Activated CD4-positive, alpha-beta T cell treated with anti-CD3 and anti-CD28 coated beads for 48 hours (primary cell): ENCODE measurements around the gene RPL12.
A peak's percentile ranks its signal among the peaks of the same experiment; 100 is the strongest.

Source experiments
- DNase-seq: peaks from one replicate; pipeline ENCODE4 v3.0.0-alpha.2; 2020

RPL12 gene

DNA sequence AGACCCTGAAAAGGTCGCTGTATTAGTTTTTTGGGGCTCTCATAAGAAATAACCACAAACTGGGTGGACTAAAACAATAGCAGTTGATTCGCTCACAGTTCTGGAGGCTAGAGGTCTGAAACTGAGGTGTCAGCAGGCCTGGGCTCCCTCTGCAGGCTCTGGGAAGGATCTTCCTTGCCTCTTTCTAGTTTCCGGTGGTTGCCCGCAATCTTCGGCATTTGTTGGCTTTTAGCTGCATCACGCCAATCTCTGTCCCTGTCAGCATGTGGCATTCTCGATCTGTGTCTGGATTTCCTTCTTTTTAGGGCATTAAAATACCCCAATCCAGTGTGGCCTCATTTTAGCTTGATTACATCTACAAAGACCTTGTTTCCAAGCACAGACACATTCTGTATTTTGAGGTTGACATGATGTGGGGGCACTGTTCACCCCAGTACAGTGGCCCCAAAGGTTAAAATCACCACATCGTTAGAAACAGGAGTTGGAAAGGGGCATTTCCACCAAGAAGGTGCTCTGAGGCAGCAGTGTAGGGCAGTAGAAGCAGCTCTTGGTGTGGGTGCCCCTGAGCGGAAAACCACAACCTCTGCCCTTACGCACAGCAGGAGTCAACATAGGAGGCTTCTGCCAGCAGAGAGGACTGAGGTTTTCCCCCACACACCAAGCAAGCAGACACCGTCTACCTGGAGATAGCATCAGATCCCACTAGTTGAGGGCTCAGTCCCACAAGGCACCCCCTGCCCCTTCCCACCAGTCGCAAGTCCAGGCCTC, 13.5 kb downstream of the RPL12 start:
- no peak for DNase-seq

DNA sequence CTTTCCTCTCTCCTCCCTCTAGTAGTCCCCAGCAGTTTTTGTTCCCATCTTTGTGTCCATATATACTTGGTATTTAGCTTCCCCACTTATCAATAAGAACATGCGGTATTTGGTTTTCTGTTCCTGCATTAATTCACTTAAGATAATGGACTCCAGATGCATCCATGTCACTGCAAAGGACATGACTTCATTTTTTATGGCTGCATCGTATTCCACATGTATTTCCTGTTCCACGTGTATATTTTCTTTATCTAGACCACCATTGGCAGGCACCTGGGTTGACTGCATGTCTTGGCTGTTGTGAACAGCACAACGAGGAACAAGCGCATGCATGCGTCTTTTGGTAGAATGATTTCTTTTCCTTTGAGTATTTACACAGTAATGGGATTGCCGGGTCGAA, 20.8 kb downstream of the RPL12 start:
- no peak for DNase-seq

DNA sequence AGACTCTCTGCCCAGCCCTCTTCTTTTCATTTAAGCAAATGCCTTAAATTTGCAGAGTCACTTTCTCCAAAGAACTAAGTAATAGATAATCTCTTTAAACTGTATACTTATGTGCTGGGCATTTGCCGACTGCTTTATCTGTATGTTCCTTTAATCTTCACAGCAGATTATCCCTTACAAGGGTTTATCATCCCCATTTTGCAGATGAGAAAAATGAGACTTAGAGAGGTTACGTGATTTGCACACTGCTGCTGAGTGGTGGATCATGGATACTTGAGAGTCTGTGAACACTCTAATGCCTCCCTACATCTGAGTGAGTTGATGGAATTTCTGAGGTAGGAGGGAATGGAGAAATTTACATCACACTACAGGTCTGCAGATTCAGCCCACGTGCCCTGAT, 22.9 kb downstream of the RPL12 start:
- DNase-seq = no peak

- DNase-seq = peak; percentile 71
Observed at GRCh38 chr9:127426756-127427155, 24.4 kb downstream of the RPL12 start.

GRCh38 chr9:127424676-127424999, 26.6 kb downstream of the RPL12 start:
- DNase-seq = peak; percentile 54

- peak; percentile 95 for DNase-seq
Observed at GRCh38 chr9:127423934-127424675, 27.1 kb downstream of the RPL12 start, which contains the start of gene ZNF79. ZNF79 (plus strand) TSS chr9:127424382; CDS start chr9:127424788, 406 bp downstream.

GRCh38 chr9:127423476-127423933, 27.7 kb downstream of the RPL12 start:
- no peak for DNase-seq

DNA sequence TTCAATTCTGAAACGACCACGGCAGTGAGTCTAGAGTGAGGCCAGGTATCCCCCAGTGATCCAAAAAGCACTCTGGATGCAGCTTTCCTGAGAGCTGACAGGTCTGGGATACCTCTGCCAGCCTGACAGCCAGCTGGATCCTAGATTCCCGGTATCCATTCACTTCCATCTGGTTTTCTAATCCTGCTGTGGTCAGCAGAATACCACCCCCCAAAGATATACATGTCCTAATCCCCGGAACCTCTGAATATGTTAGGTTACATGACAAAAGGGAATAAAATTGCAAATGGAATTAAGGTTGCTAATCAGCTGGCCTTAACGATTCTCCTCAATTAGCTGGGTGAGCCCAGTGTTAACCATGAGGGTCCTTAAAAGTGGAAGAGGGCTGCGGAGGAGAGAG, 28.4 kb downstream of the RPL12 start:
- DNase-seq = no peak

DNA sequence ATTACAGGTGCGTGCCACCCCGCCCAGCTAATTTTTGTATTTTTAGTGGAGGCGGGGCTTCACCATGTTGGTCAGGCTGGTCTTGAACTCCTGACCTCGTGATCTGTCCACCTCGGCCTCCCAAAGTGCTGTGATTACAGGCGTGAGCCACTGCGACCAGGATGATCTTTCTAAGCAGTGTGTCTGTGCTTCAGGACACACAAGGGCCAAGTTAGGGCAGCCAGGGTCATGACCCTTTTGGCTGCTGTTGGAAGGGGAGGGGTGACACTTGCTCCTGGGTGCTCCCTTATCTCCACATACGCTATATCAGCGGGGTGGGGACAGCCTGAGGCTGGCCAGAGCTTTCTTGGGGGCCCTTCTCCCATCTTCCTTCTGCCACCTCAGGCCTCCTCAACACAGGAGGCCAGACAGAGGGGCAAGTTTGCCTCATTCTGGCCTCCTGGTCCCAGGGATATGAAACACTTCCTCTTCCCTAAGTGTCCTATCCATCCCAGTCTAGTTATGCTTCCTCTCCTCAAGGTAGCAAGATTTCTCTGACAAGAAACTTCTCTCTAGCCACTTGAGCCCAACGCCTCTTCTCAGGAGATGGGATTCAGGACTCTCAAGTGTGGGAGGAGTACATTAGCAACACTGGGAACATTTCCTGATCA, 28.9 kb downstream of the RPL12 start:
- no peak for DNase-seq

- DNase-seq = no peak
Observed at GRCh38 chr9:127421057-127421456, 30.1 kb downstream of the RPL12 start.

DNA sequence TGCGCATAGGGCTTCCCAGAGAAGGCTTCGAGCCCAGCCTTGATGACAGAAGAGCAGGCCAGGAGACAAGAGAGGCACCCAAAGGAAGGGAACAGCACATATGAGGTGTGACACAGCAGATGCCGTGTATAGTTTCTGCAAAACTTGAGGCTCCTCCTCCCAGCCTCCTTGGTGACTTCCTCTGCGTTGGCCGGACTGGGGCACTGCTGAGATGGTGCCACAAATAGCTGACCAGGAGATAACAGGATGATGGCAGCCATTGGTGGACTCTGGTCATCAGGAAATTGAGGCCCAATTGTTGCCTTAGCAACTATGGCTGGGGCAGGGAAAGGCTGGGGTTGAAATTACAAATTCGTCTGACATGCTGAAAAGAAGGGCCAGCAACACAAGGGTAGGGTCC, 31.9 kb downstream of the RPL12 start:
- DNase-seq = no peak

GRCh38 chr9:127418037-127418471, 33.2 kb downstream of the RPL12 start:
- peak; percentile 65 for DNase-seq

- DNase-seq = no peak
Observed at GRCh38 chr9:127417131-127418036, 33.8 kb downstream of the RPL12 start.

- no peak for DNase-seq
Observed at GRCh38 chr9:127415657-127416056, 35.5 kb downstream of the RPL12 start.

- no peak for DNase-seq
Observed at GRCh38 chr9:127415141-127415540, 36.1 kb downstream of the RPL12 start.

- DNase-seq = no peak
Observed at GRCh38 chr9:127411122-127411521, 40.1 kb downstream of the RPL12 start.

DNA sequence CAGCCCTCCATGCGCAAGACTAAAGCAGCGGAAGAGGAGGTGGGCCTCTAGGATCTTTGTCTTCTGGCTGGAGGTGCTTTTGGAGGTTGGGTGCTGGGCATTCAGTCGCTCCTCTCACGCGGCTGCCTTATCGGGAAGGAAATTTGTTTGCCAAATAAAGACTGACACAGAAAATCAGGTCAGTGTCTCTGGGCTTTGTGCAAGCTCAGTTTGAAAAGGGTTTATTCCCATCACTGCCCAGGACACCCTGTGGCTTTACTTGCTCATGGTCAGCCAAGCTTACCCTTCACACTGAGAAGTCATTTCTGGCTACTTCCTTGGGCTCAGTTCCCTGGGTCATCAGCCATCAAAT, 43.7 kb downstream of the RPL12 start:
- DNase-seq = no peak

DNA sequence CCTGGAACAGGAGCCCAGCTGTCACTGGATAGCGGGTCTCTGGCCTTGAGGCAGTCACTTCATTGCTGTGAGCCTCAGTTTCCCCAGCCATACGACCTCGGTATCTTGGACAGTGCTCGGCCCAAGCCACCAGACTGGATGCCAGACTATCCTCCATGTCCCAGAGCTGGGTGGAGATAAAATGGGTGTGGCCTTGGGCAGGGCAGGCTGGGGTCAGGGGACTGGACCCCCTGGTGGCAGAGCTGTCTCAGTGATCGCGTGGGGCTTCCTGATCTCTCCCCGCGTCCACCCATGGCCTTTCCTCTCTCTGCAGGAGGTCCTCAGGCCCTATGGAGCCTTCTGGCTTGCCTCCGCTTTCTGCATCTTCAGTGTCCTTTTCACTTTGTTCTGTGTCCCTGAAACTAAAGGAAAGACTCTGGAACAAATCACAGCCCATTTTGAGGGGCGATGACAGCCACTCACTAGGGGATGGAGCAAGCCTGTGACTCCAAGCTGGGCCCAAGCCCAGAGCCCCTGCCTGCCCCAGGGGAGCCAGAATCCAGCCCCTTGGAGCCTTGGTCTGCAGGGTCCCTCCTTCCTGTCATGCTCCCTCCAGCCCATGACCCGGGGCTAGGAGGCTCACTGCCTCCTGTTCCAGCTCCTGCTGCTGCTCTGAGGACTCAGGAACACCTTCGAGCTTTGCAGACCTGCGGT, 44.3 kb downstream of the RPL12 start:
- no peak for DNase-seq

GRCh38 chr9:127405344-127406125, 45.7 kb downstream of the RPL12 start:
- no peak for DNase-seq

GRCh38 chr9:127404631-127405030, 46.6 kb downstream of the RPL12 start:
- DNase-seq = no peak

DNA sequence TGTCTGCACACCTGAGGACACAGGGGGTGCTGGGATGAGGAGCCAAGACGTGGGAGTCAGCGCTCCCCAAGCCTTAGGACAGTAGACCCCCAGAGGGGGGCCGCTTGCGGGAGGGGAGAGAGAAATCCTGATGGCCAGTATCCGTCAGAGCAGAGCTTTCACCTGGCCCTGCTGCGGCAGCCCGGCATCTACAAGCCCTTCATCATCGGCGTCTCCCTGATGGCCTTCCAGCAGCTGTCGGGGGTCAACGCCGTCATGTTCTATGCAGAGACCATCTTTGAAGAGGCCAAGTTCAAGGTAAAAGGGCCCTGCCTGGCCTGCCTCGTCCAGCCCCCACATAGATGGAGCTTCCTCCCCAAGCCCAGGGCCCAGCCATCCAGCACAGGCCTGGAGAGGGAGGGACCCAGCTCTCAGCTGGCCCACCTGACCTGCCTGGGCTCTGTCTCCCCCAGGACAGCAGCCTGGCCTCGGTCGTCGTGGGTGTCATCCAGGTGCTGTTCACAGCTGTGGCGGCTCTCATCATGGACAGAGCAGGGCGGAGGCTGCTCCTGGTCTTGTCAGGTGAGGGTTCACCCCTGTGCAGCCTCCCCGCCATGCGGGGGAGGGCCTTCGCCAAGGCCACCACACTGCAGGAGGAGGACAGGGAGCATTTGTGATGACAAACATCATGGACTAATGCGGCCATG, 47.6 kb downstream of the RPL12 start:
- no peak for DNase-seq
